Subcutaneous abdominal adipose tissue (tissue), 5 donors: ENCODE data around the gene DNAJC18.
"Not testable (repeated sequence)": the region's sequence is repeated elsewhere in the genome, so short reads cannot be mapped to it uniquely, and the experiment has no call there.

Source experiments
- H3K27ac ChIP-seq: one replicate; pipeline ENCODE4 v1.7.0; 2013; ENCODE audit warnings: low read depth, mild to moderate bottlenecking, inconsistent platforms, low read length, moderate library complexity
- H3K27me3 ChIP-seq, 5 donors: one replicate each; pipeline ENCODE4 v1.7.0; 2013; ENCODE audit warnings: low read length in 5 of 5, inconsistent platforms in 1 of 5; ENCODE audit not compliant: control insufficient read depth in 5 of 5, insufficient read depth in 4 of 5
- H3K36me3 ChIP-seq, 5 donors: one replicate each; pipeline ENCODE4 v1.7.0; 2013; ENCODE audit warnings: low read length in 5 of 5; ENCODE audit not compliant: control insufficient read depth in 5 of 5, insufficient read depth in 5 of 5
- H3K4me1 ChIP-seq, 5 donors: one replicate each; pipeline ENCODE4 v1.7.0; 2013; ENCODE audit warnings: low read length in 5 of 5, mild to moderate bottlenecking in 3 of 5, moderate library complexity in 1 of 5; ENCODE audit not compliant: control insufficient read depth in 5 of 5, insufficient read depth in 5 of 5
- H3K4me3 ChIP-seq, 5 donors: one replicate each; pipeline ENCODE4 v1.7.0; 2013; ENCODE audit warnings: low read length in 5 of 5, low read depth in 1 of 5
- H3K9ac ChIP-seq, 5 donors: one replicate each; pipeline ENCODE4 v1.7.0; 2013; ENCODE audit warnings: low read length in 5 of 5, mild to moderate bottlenecking in 4 of 5, moderate library complexity in 3 of 5
- H3K9me3 ChIP-seq, 5 donors: one replicate each; pipeline ENCODE4 v1.7.0; 2013; ENCODE audit warnings: low read length in 5 of 5; ENCODE audit not compliant: control insufficient read depth in 5 of 5
- donor health status: healthy.
- donor health status: healthy.
- donor health status: healthy.
- donor health status: healthy.
- donor health status: healthy.

The DNAJC18 gene

GRCh38 chr5:139439013-139439903 is at the start of gene DNAJC18:
Gene DNAJC18 (minus strand): TSS chr5:139439525. CDS start chr5:139439445, 80 bp downstream.
- Histone ChIP-seq H3K27me3 (no peaks in the 10 kb centered on the region), H3K9me3 (no peaks in the 10 kb centered on the region), H3K4me1 (peaks cover 4 to 15% (median 12%) of the 10 kb centered on the region in 5 donors), H3K9ac (peak within 1 kb of the TSS; percentile 38 to 93 (median 89)), H3K4me3 (peak within 1 kb of the TSS; percentile 84 to 96 (median 93)), H3K36me3 (peaks cover 0 to 2% (median 0%) of the 10 kb centered on the region in 5 donors), H3K27ac (peak within 1 kb of the TSS; percentile 87)

- Histone ChIP-seq H3K9ac (no peak overlapping the region), H3K36me3 (no peaks in the 10 kb centered on the region), H3K9me3 (no peaks in the 10 kb centered on the region), H3K27ac (no peak overlapping the region), H3K27me3 (no peaks in the 10 kb centered on the region), H3K4me1 (peaks cover 10 to 37% (median 14%) of the 10 kb centered on the region in 5 donors), H3K4me3 (no peak overlapping the region)
These were observed 48.9 kb upstream of the DNAJC18 start for GRCh38 chr5:139488260-139488659.

DNA sequence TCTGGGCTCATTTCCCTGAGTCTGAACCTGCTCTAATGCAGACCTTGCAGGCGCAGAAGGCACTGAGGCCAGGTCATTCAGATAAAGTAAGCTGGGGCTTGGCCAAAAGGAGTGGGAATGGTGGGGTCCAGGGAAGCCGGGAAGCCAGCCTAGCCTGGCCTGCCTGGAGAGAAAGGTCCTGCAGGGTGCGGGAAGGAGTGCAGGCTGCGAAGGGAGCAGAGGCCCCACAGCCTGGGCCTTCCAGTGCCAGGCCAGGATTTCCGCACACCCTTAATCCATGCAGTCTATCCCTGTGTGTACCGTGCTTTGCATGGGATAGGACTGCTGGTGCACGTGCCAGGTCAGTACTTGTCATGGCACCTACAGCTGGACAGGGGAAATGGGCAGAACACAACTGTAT is 46.9 kb upstream of the DNAJC18 start:
- no peaks in the 10 kb centered on the region for H3K27me3 ChIP-seq
- no peak overlapping the region for H3K27ac ChIP-seq
- H3K36me3 ChIP-seq: no peaks in the 10 kb centered on the region
- H3K9ac ChIP-seq: no peak overlapping the region
- peaks cover 10 to 47% (median 21%) of the 10 kb centered on the region in 5 donors for H3K4me1 ChIP-seq
- no peaks in the 10 kb centered on the region for H3K9me3 ChIP-seq
- no peak overlapping the region for H3K4me3 ChIP-seq

DNA sequence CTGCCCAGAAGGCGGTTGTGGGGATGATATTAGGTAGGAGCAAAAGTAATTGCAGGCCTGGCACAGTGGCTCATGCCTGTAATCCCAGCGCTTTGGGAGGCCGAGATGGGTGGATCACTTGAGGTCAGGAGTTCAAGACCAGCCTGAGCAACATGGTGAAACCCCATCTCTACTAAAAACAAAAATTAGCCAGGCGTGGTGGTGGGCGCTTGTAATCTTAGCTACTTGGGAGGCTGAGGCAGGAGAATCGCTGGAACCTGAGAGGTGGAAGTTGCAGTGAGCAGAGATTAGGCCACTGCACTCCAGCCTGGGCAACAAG is 43.5 kb upstream of the DNAJC18 start:
- H3K9me3 ChIP-seq, H3K27me3 ChIP-seq: not testable (repeated sequence)
- H3K4me3 ChIP-seq: peak overlapping the region in 3 of 5 donors; percentile 71 to 75 (median 73)
- H3K36me3 ChIP-seq: peaks cover 0 to 15% (median 8%) of the 10 kb centered on the region in 5 donors
- peaks cover 8 to 46% (median 25%) of the 10 kb centered on the region in 5 donors for H3K4me1 ChIP-seq
- H3K27ac ChIP-seq: peak overlapping the region; percentile 91
- H3K9ac ChIP-seq: peak overlapping the region in 1 of 5 donors; percentile 88

- H3K9ac ChIP-seq: peak within 1 kb of the TSS; percentile 43 to 88 (median 77)
- H3K27me3 ChIP-seq: no peaks in the 10 kb centered on the region
- peaks cover 8 to 41% (median 25%) of the 10 kb centered on the region in 5 donors for H3K4me1 ChIP-seq
- H3K4me3 ChIP-seq: peak within 1 kb of the TSS; percentile 48 to 77 (median 73)
- H3K36me3 ChIP-seq: peaks cover 0 to 20% (median 14%) of the 10 kb centered on the region in 5 donors
- H3K27ac ChIP-seq: peak within 1 kb of the TSS; percentile 91
- no peaks in the 10 kb centered on the region for H3K9me3 ChIP-seq
These were observed 42.9 kb upstream of the DNAJC18 start, which contains the start of gene STING1 for GRCh38 chr5:139482050-139482889. Gene STING1 (minus strand): TSS chr5:139482758. CDS start chr5:139481704, 1,054 bp downstream.

GRCh38 chr5:139481580-139482049 is 42.3 kb upstream of the DNAJC18 start:
- peak overlapping the region; percentile 43 to 88 (median 77) for H3K9ac ChIP-seq
- H3K4me3 ChIP-seq: peak overlapping the region; percentile 48 to 77 (median 73)
- peaks cover 0 to 26% (median 18%) of the 10 kb centered on the region in 5 donors for H3K36me3 ChIP-seq
- H3K27me3 ChIP-seq: no peaks in the 10 kb centered on the region
- H3K27ac ChIP-seq: peak overlapping the region; percentile 91
- H3K4me1 ChIP-seq: peaks cover 8 to 38% (median 25%) of the 10 kb centered on the region in 5 donors
- no peaks in the 10 kb centered on the region for H3K9me3 ChIP-seq

GRCh38 chr5:139481122-139481533 is 41.8 kb upstream of the DNAJC18 start:
- Histone ChIP-seq H3K27ac (peak overlapping the region; percentile 91), H3K36me3 (peaks cover 0 to 30% (median 20%) of the 10 kb centered on the region in 5 donors), H3K9ac (peak overlapping the region in 4 of 5 donors; percentile 17 to 88 (median 71)), H3K4me1 (peaks cover 8 to 37% (median 25%) of the 10 kb centered on the region in 5 donors), H3K27me3 (no peaks in the 10 kb centered on the region), H3K4me3 (peak overlapping the region; percentile 48 to 77 (median 73)), H3K9me3 (no peaks in the 10 kb centered on the region)

DNA sequence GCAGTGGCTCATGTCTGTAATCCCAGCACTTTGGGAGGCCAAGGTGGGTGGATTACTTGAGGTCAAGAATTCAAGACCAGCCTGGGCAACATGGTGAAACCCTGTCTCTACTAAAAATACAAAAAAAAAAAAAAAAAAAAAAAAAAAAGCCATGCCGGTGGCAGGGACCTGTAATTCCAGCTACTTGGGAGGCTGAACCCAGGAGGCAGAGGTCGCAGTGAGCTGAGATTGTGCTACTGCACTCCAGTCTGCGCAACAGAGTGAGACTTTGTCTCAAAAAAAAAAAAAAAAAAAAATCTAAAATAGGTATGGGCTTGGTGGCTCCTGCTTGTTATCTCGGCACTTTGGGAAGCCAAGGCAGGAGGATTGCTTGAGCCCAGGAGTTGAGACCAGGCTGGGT is 40.4 kb upstream of the DNAJC18 start:
- not testable (repeated sequence) for H3K4me3 ChIP-seq, H3K9ac ChIP-seq, H3K9me3 ChIP-seq, H3K27me3 ChIP-seq, H3K27ac ChIP-seq
- peaks cover 5 to 46% (median 32%) of the 10 kb centered on the region in 5 donors for H3K4me1 ChIP-seq
- H3K36me3 ChIP-seq: peaks cover 0 to 44% (median 27%) of the 10 kb centered on the region in 5 donors

- H3K9ac ChIP-seq, H3K9me3 ChIP-seq, H3K4me3 ChIP-seq, H3K27ac ChIP-seq, H3K27me3 ChIP-seq: not testable (repeated sequence)
- Histone ChIP-seq H3K36me3 (peaks cover 0 to 44% (median 27%) of the 10 kb centered on the region in 5 donors), H3K4me1 (peaks cover 5 to 49% (median 32%) of the 10 kb centered on the region in 5 donors)
These were observed 39.5 kb upstream of the DNAJC18 start for GRCh38 chr5:139478657-139479423.
